Testis (tissue), 3 donors: Measurements from ENCODE around the gene SMARCE1. TPM values are rescaled to one million over a fixed set of nuclear protein-coding genes. Genes with fewer than 3 reads are reported as not detected.

Experiments used
- DNase-seq: peaks from one replicate; pipeline ENCODE4 v3.0.0-alpha.2; 2019
- H3K27ac ChIP-seq, 2 donors: fragments of 200-600 bp; sonication (generic); one replicate each; pipeline ENCODE4 v1.5.1; 2019
- H3K27me3 ChIP-seq: fragments of 200-600 bp; sonication (generic); one replicate; pipeline ENCODE4 v1.5.1; 2019
- H3K36me3 ChIP-seq: fragments of 200-600 bp; sonication (generic); one replicate; pipeline ENCODE4 v1.5.1; 2017; ENCODE audit warnings: low read depth; ENCODE audit errors: missing control alignments
- H3K4me1 ChIP-seq: fragments of 200-600 bp; sonication (generic); one replicate; pipeline ENCODE4 v1.5.1; 2019
- H3K4me3 ChIP-seq, 2 donors: fragments of 200-600 bp; sonication (generic); one replicate each; pipeline ENCODE4 v1.5.1; 2017 to 2019
- H3K9me3 ChIP-seq: fragments of 200-600 bp; sonication (generic); one replicate; pipeline ENCODE4 v1.5.1; 2017
- CTCF ChIP-seq, 3 experiments: fragments of 450-650 bp in 2 of 3; fragments of 200-600 bp in 1 of 3; sonication (generic) in 1 of 3; IDR thresholded peaks; one replicate each; pipeline ENCODE4 v1.5.1; 2016 to 2019; ENCODE audit warnings: antibody characterized with exemption in 3 of 3, mild to moderate bottlenecking in 2 of 3, moderate library complexity in 1 of 3
- POLR2A ChIP-seq: fragments of 450-650 bp; IDR thresholded peaks from one replicate; pipeline ENCODE4 v1.6.1; 2017; ENCODE audit warnings: antibody characterized with exemption, mild to moderate bottlenecking, moderate library complexity
- WGBS, 2 donors: methylation state at CpG; one replicate each; pipeline ENCODE4 v1.1.5; 2018; 5-methylcytosine and 5-hydroxymethylcytosine counted together
- intact Hi-C: fragments of 100-400 bp; cut with DNase I; formaldehyde crosslinking; loops from one replicate; pipeline ENCODE4 v1.15.1; 2023; ENCODE audit warnings: low total_unique reads
- polyA plus RNA-seq: library from polyadenylated mRNA; stranded (reverse); fragments of 350-450 nt; fragmentation: Illumina TruSeq; extraction: RNeasy Lipid Tissue Mini Kit (QIAGEN cat#74804); gene quantifications from one replicate; pipeline ENCODE4 v1.2.3, GENCODE V29; 2014; ENCODE audit warnings: low read depth, low replicate concordance; ENCODE audit not compliant: insufficient read depth
- total RNA-seq, 2 donors: library from RNA; depleted of rRNA; stranded (reverse); fragments of >200 nt; gene quantifications; one replicate each; pipeline ENCODE4 v1.2.3, GENCODE V29; 2016

SMARCE1 gene
- total and polyA plus RNA-seq, 3 donors from 2014 or later = 80.3 to 86.4 (median 81.6) TPM

- H3K27ac ChIP-seq = no peak overlapping the region
- no peaks in the 10 kb centered on the region for H3K9me3 ChIP-seq
- no peaks in the 10 kb centered on the region for H3K27me3 ChIP-seq
- 70 to 83% methylated on average over 1 of the region's 1 CpG for WGBS, 2 donors
- no peak overlapping the region for H3K4me3 ChIP-seq
- no peaks in the 10 kb centered on the region for H3K36me3 ChIP-seq
- intact Hi-C loops = no loop called here
- no peak for TF ChIP-seq POLR2A
- no peak for TF ChIP-seq CTCF (IDR thresholded peaks at IDR 0.05)
- H3K4me1 ChIP-seq = no peaks in the 10 kb centered on the region
- no peak for DNase-seq
Observed at GRCh38 chr17:40633871-40634270, 13.7 kb downstream of the SMARCE1 start.

GRCh38 chr17:40632216-40632615 lies 15.4 kb downstream of the SMARCE1 start:
- Histone ChIP-seq H3K27ac (peak overlapping the region in 1 of 2 donors; percentile 67), H3K27me3 (no peaks in the 10 kb centered on the region), H3K4me1 (no peaks in the 10 kb centered on the region), H3K36me3 (no peaks in the 10 kb centered on the region), H3K9me3 (no peaks in the 10 kb centered on the region), H3K4me3 (no peak overlapping the region)
- TF ChIP-seq CTCF (IDR thresholded peaks at IDR 0.05) (no peak), POLR2A (no peak)
- intact Hi-C loops = no loop called here
- WGBS, 2 donors = 48 to 63% methylated on average over 9 of the region's 9 CpGs
- peak; percentile 34 for DNase-seq

GRCh38 chr17:40629842-40630241 lies 17.8 kb downstream of the SMARCE1 start:
- no peak overlapping the region for H3K27ac ChIP-seq
- intact Hi-C loops = no loop called here
- no peaks in the 10 kb centered on the region for H3K4me1 ChIP-seq
- TF ChIP-seq POLR2A = no peak
- no peak for TF ChIP-seq CTCF (IDR thresholded peaks at IDR 0.05)
- H3K4me3 ChIP-seq = no peak overlapping the region
- DNase-seq = no peak
- H3K9me3 ChIP-seq = no peaks in the 10 kb centered on the region
- no peaks in the 10 kb centered on the region for H3K27me3 ChIP-seq
- H3K36me3 ChIP-seq = no peaks in the 10 kb centered on the region
- 53 to 68% methylated on average over 2 of the region's 2 CpGs for WGBS, 2 donors

GRCh38 chr17:40625311-40625710 lies 22.3 kb downstream of the SMARCE1 start:
- no peak for DNase-seq
- TF ChIP-seq CTCF (IDR thresholded peaks at IDR 0.05) = no peak
- 41 to 48% methylated on average over 5 of the region's 5 CpGs for WGBS, 2 donors
- H3K36me3 ChIP-seq = no peaks in the 10 kb centered on the region
- H3K27ac ChIP-seq = no peak overlapping the region
- H3K4me1 ChIP-seq = no peaks in the 10 kb centered on the region
- no peaks in the 10 kb centered on the region for H3K9me3 ChIP-seq
- no peak overlapping the region for H3K4me3 ChIP-seq
- intact Hi-C loops = no loop called here
- no peaks in the 10 kb centered on the region for H3K27me3 ChIP-seq

- no peaks in the 10 kb centered on the region for H3K36me3 ChIP-seq
- WGBS, 2 donors = 83 to 92% methylated on average over 12 of the region's 12 CpGs
- H3K9me3 ChIP-seq = no peaks in the 10 kb centered on the region
- no peaks in the 10 kb centered on the region for H3K4me1 ChIP-seq
- no peak for DNase-seq
- no peak overlapping the region for H3K27ac ChIP-seq
- intact Hi-C loops = no loop called here
- no peak overlapping the region for H3K4me3 ChIP-seq
- H3K27me3 ChIP-seq = no peaks in the 10 kb centered on the region
- TF ChIP-seq CTCF (IDR thresholded peaks at IDR 0.05) = no peak
- no peak for TF ChIP-seq POLR2A
Observed at GRCh38 chr17:40623419-40624210, 24.0 kb downstream of the SMARCE1 start.
